Measurements from ENCODE around the gene SDK1.

Gene SDK1

GRCh38 chr7:4066626-4067475, 765.8 kb downstream of the SDK1 start:
- DNase-seq = no peak

- no peak for DNase-seq
These were observed 766.4 kb downstream of the SDK1 start for GRCh38 chr7:4067476-4067760.

GRCh38 chr7:4067874-4068273, 766.8 kb downstream of the SDK1 start:
- no peak for DNase-seq

- no peak for DNase-seq
These were observed 767.2 kb downstream of the SDK1 start for GRCh38 chr7:4068286-4068685.

- DNase-seq = no peak
These were observed 768.4 kb downstream of the SDK1 start for GRCh38 chr7:4069268-4070095.

GRCh38 chr7:4070214-4070613, 769.2 kb downstream of the SDK1 start:
- DNase-seq = no peak

- no peak for DNase-seq
These were observed 770.5 kb downstream of the SDK1 start for GRCh38 chr7:4071370-4072058.

- DNase-seq = no peak
These were observed 771.3 kb downstream of the SDK1 start for GRCh38 chr7:4072161-4072925.

GRCh38 chr7:4073052-4073451, 772.0 kb downstream of the SDK1 start:
- no peak for DNase-seq

GRCh38 chr7:4073750-4074149, 772.7 kb downstream of the SDK1 start:
- no peak for DNase-seq

GRCh38 chr7:4074407-4074806, 773.4 kb downstream of the SDK1 start:
- no peak for DNase-seq

GRCh38 chr7:4074994-4075393, 773.9 kb downstream of the SDK1 start:
- DNase-seq = no peak

GRCh38 chr7:4076701-4077294, 775.7 kb downstream of the SDK1 start:
- no peak for DNase-seq

GRCh38 chr7:4077980-4078379, 776.9 kb downstream of the SDK1 start:
- no peak for DNase-seq

GRCh38 chr7:4078580-4078979, 777.5 kb downstream of the SDK1 start:
- DNase-seq = no peak

GRCh38 chr7:4079366-4079765, 778.3 kb downstream of the SDK1 start:
- no peak for DNase-seq

GRCh38 chr7:4079956-4080355, 778.9 kb downstream of the SDK1 start:
- DNase-seq = no peak

GRCh38 chr7:4080954-4081353, 779.9 kb downstream of the SDK1 start:
- no peak for DNase-seq

GRCh38 chr7:4083513-4083912, 782.5 kb downstream of the SDK1 start:
- DNase-seq = no peak

GRCh38 chr7:4084271-4084670, 783.2 kb downstream of the SDK1 start:
- DNase-seq = no peak

- no peak for DNase-seq
These were observed 785.1 kb downstream of the SDK1 start for GRCh38 chr7:4085937-4086691.

GRCh38 chr7:4086723-4087122, 785.7 kb downstream of the SDK1 start:
- no peak for DNase-seq

Measured in NCI-H774 (cell line).